ENCODE data around the gene DENND6B.

DNA sequence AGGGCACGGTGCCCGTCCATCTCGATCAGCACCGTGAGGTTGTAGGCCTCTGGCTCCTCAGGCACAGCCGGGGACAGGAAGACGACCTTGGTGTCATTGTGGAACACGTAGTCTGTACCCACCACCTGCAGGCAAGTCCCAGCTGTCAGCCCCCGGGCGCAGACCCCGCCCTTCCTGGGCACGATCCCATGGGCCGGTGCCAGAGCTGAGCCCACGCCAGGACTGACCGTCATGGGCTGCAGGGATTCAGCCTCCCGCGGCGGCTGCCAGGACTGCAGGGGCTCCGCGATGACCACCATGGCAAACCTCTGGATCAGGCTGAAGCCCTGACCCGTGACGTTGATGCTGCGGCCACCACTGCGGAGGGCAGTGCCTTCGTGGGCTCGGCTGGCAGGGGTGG, 44.9 kb downstream of the DENND6B start:
- TF ChIP-seq POLR2A (IDR thresholded peaks at IDR 0.05; ENCODE audit: low read depth, low read length) (no peak), POLR2AphosphoS5 (IDR thresholded peaks at IDR 0.05; ENCODE audit: insufficient read depth, low read depth, low read length) (no peak), JUN (IDR thresholded peaks at IDR 0.05; ENCODE audit: borderline replicate concordance, insufficient read depth, insufficient read length, low read depth) (no peak), EZH2 (IDR thresholded peaks at IDR 0.05; ENCODE audit: borderline replicate concordance, low read depth, low read length, severe bottlenecking) (no peak), FOS (IDR thresholded peaks at IDR 0.05; ENCODE audit: borderline replicate concordance, insufficient read depth, low read length) (no peak), GATA2 (IDR thresholded peaks at IDR 0.05; ENCODE audit: insufficient read depth, insufficient read length, low read depth, low read length) (no peak)
- TF ChIP-seq, protein P1, sequence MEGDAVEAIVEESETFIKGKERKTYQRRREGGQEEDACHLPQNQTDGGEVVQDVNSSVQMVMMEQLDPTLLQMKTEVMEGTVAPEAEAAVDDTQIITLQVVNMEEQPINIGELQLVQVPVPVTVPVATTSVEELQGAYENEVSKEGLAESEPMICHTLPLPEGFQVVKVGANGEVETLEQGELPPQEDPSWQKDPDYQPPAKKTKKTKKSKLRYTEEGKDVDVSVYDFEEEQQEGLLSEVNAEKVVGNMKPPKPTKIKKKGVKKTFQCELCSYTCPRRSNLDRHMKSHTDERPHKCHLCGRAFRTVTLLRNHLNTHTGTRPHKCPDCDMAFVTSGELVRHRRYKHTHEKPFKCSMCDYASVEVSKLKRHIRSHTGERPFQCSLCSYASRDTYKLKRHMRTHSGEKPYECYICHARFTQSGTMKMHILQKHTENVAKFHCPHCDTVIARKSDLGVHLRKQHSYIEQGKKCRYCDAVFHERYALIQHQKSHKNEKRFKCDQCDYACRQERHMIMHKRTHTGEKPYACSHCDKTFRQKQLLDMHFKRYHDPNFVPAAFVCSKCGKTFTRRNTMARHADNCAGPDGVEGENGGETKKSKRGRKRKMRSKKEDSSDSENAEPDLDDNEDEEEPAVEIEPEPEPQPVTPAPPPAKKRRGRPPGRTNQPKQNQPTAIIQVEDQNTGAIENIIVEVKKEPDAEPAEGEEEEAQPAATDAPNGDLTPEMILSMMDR (IDR thresholded peaks at IDR 0.05; ENCODE audit: extremely low read depth in 1 of 2, insufficient read depth in 1 of 2, low read depth in 1 of 2, low read length in 2 of 2), result no peak
- TF ChIP-seq, protein P2, sequence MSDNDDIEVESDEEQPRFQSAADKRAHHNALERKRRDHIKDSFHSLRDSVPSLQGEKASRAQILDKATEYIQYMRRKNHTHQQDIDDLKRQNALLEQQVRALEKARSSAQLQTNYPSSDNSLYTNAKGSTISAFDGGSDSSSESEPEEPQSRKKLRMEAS (IDR thresholded peaks at IDR 0.05; ENCODE audit: insufficient read depth, insufficient read length), result no peak

Measured in endothelial cell of umbilical vein (primary cell).